Progenitor cell of endocrine pancreas (in vitro differentiated cells): ENCODE data around the gene NEO1. TPM values are rescaled to one million over a fixed set of nuclear protein-coding genes. Genes with fewer than 3 reads are reported as not detected.

Experiments used
- DNase-seq: peaks from one replicate; pipeline ENCODE4 v3.0.0; 2021; ENCODE audit warnings: low spot score; ENCODE audit not compliant: unreplicated experiment
- H3K27ac Mint-ChIP-seq: 2 replicates; pipeline ENCODE4 v1.8.0; 2021; ENCODE audit warnings: mild to moderate bottlenecking, moderate library complexity, mixed read lengths
- H3K27me3 Mint-ChIP-seq: 2 replicates; pipeline ENCODE4 v1.8.0; 2021; ENCODE audit warnings: mixed read lengths
- H3K36me3 Mint-ChIP-seq: 2 replicates; pipeline ENCODE4 v1.8.0; 2022; ENCODE audit warnings: mixed read lengths; ENCODE audit not compliant: insufficient read depth
- H3K4me1 Mint-ChIP-seq: 2 replicates; pipeline ENCODE4 v1.8.0; 2021; ENCODE audit warnings: low read depth, mixed read lengths
- H3K4me3 Mint-ChIP-seq: 2 replicates; pipeline ENCODE4 v1.8.0; 2021; ENCODE audit warnings: low read depth, mild to moderate bottlenecking, moderate library complexity, mixed read lengths
- H3K9me3 Mint-ChIP-seq: 2 replicates; pipeline ENCODE4 v1.8.0; 2021; ENCODE audit warnings: low read depth, mixed read lengths
- CTCF ChIP-seq: fragments of 200-600 bp; sonication (generic); IDR thresholded peaks from one replicate; pipeline ENCODE4 v1.5.0; 2021; ENCODE audit warnings: antibody characterized with exemption, mild to moderate bottlenecking; ENCODE audit not compliant: unreplicated experiment
- total RNA-seq: library from RNA; stranded (reverse); gene quantifications from 2 replicates; pipeline ENCODE4 v1.2.1, GENCODE V29; 2021

NEO1 gene
- total RNA-seq, 1 donor from 2014 or later = 118 TPM

- no peak overlapping the region for H3K4me3 Mint-ChIP-seq
- H3K9me3 Mint-ChIP-seq = no peaks in the 10 kb centered on the region
- peaks cover 4% of the 10 kb centered on the region for H3K36me3 Mint-ChIP-seq
- no peak for DNase-seq
- no peaks in the 10 kb centered on the region for H3K27me3 Mint-ChIP-seq
- no peak overlapping the region for H3K27ac Mint-ChIP-seq
- no peak for TF ChIP-seq CTCF
- peaks cover 2% of the 10 kb centered on the region for H3K4me1 Mint-ChIP-seq
These were observed 119.4 kb downstream of the NEO1 start for GRCh38 chr15:73171711-73172110.

- peaks cover 2% of the 10 kb centered on the region for H3K4me1 Mint-ChIP-seq
- no peak for DNase-seq
- no peaks in the 10 kb centered on the region for H3K27me3 Mint-ChIP-seq
- peaks cover 1% of the 10 kb centered on the region for H3K36me3 Mint-ChIP-seq
- TF ChIP-seq CTCF = no peak
- no peak overlapping the region for H3K27ac Mint-ChIP-seq
- H3K9me3 Mint-ChIP-seq = no peaks in the 10 kb centered on the region
- no peak overlapping the region for H3K4me3 Mint-ChIP-seq
These were observed 120.2 kb downstream of the NEO1 start for GRCh38 chr15:73172508-73172907.

- peaks cover 3% of the 10 kb centered on the region for H3K36me3 Mint-ChIP-seq
- H3K4me1 Mint-ChIP-seq = peaks cover 2% of the 10 kb centered on the region
- no peak overlapping the region for H3K27ac Mint-ChIP-seq
These were observed 121.9 kb downstream of the NEO1 start for GRCh38 chr15:73174171-73174570.

GRCh38 chr15:73175382-73175781 lies 123.1 kb downstream of the NEO1 start:
- H3K4me1 Mint-ChIP-seq = peaks cover 2% of the 10 kb centered on the region
- DNase-seq = no peak
- peaks cover 7% of the 10 kb centered on the region for H3K36me3 Mint-ChIP-seq
- no peaks in the 10 kb centered on the region for H3K27me3 Mint-ChIP-seq
- H3K4me3 Mint-ChIP-seq = no peak overlapping the region
- TF ChIP-seq CTCF = no peak
- H3K9me3 Mint-ChIP-seq = peaks cover 2% of the 10 kb centered on the region
- no peak overlapping the region for H3K27ac Mint-ChIP-seq

More at GRCh38 chr15:73174171-73174570, 121.9 kb downstream of the NEO1 start:
- Mint-ChIP-seq H3K4me3 (no peak overlapping the region), H3K9me3 (no peaks in the 10 kb centered on the region), H3K27me3 (no peaks in the 10 kb centered on the region)
- DNase-seq = no peak
- TF ChIP-seq CTCF = no peak

GRCh38 chr15:73176598-73176997 lies 124.3 kb downstream of the NEO1 start:
- Mint-ChIP-seq H3K4me1 (peaks cover 2% of the 10 kb centered on the region), H3K9me3 (peaks cover 11% of the 10 kb centered on the region), H3K4me3 (no peak overlapping the region), H3K27ac (no peak overlapping the region), H3K36me3 (peaks cover 19% of the 10 kb centered on the region), H3K27me3 (no peaks in the 10 kb centered on the region)
- DNase-seq = no peak
- TF ChIP-seq CTCF = no peak
